ENCODE results near the gene NINJ1.

The NINJ1 gene

GRCh38 chr9:93072383-93072795 is 61.7 kb downstream of the NINJ1 start:
- TF ChIP-seq SUZ12 (IDR thresholded peaks at IDR 0.05; ENCODE audit: extremely low read depth, insufficient read depth, insufficient read length) (no peak), ZNF274 (IDR thresholded peaks at IDR 0.05; ENCODE audit: low read depth, low read length) (no peak), YY1 (IDR thresholded peaks at IDR 0.05; ENCODE audit: insufficient read depth, insufficient read length) (no peak)
- Histone ChIP-seq H3K9ac (ENCODE audit: insufficient read length, low read depth) (no peak overlapping the region), H3K27me3 (ENCODE audit: insufficient read depth, insufficient read length) (no peaks in the 10 kb centered on the region), H3K36me3 (ENCODE audit: insufficient read depth, insufficient read length, low read length) (no peaks in the 10 kb centered on the region), H3K4me3 (ENCODE audit: insufficient read length, low read depth) (no peak overlapping the region), H3K4me1 (ENCODE audit: insufficient read depth, insufficient read length) (peaks cover 2% of the 10 kb centered on the region), H3K9me3 (ENCODE audit: insufficient read depth, low read length) (peaks cover 5% of the 10 kb centered on the region; the same call in 1 of the 2 replicates)
- DNase-seq (ENCODE audit: low read depth, low spot score) = no peak
